ENCODE measurements around the gene PPP2R1A.

PPP2R1A gene

DNA sequence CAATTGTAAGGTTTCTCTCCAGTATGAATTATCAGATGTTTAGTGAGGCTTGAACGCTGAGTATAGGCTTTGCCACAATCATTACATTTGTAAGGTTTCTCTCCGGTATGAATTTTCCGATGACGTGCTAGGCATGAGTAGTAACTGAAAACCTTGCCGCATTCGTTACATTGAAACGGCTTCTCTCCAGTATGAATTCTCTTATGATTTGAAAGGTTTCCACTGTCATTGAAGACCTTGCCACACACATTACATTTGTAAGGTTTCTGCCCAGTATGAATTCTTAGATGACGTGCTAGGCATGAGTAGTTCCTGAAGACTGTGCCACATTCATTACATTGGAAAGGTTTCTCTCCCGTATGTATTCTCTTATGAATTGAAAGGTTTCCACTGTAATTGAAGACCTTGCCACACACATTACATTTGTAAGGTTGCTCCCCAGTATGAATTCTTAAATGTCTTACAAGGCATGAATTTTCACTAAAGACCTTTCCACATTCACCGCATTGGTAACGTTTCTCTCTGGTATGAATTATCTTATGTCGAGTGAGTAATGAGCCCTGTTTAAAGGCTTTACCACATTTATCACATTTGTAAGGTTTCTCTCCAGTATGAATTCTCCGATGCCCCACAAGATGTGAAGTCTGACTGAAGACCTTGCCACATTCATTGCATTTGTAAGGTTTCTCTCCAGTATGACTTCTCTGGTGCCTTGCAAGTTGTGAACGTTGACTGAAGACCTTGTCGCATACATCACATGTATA lies 34.1 kb upstream of the PPP2R1A start:
- H3K4ac ChIP-seq (ENCODE audit: low read depth, low read length), result no peak overlapping the region
- H2AFZ ChIP-seq (ENCODE audit: insufficient read depth, low read length, poor library complexity), result no peak overlapping the region
- H3K4me2 ChIP-seq (ENCODE audit: low read length), result no peak overlapping the region
- no peak overlapping the region for H2BK120ac ChIP-seq (ENCODE audit: insufficient read depth, low read length, poor library complexity)
- no peak overlapping the region for H3K27ac ChIP-seq (ENCODE audit: low read depth, low read length)
- no CpG with 5 or more reads among the region's 15 CpGs for WGBS (ENCODE audit: extremely low coverage, insufficient coverage, insufficient read length)
- no peak overlapping the region for H3K18ac ChIP-seq (ENCODE audit: low read length)
- H4K8ac ChIP-seq (ENCODE audit: low read depth, low read length), result no peak overlapping the region
- no peak overlapping the region for H4K91ac ChIP-seq (ENCODE audit: low read depth, low read length)
- H2BK5ac ChIP-seq (ENCODE audit: low read depth, low read length, poor library complexity), result no peak overlapping the region
- no peak overlapping the region for H2BK12ac ChIP-seq (ENCODE audit: low read length)
- H3K9ac ChIP-seq (ENCODE audit: low read length), result no peak overlapping the region
- H3K4me3 ChIP-seq (ENCODE audit: low read depth, low read length), result no peak overlapping the region
- H3K23ac ChIP-seq (ENCODE audit: low read length), result no peak overlapping the region
- no peak overlapping the region for H4K12ac ChIP-seq (ENCODE audit: low read depth, low read length)
- peaks cover 22 to 33% of the 10 kb centered on the region in 2 experiments for H3K36me3 ChIP-seq (ENCODE audit: control insufficient read depth in 1 of 2, insufficient read depth in 2 of 2, low read length in 2 of 2)
- no peak overlapping the region for H2AK5ac ChIP-seq (ENCODE audit: low read length)
- DNase-seq, result no peak
- no peaks in the 10 kb centered on the region for H3K79me1 ChIP-seq (ENCODE audit: low read length)
- no peaks in the 10 kb centered on the region for H3K27me3 ChIP-seq (ENCODE audit: insufficient read depth, low read length)
- H3K14ac ChIP-seq (ENCODE audit: low read length), result no peak overlapping the region
- peaks cover 8% of the 10 kb centered on the region for H3K9me3 ChIP-seq (ENCODE audit: insufficient read depth, low read depth, low read length)
- no peaks in the 10 kb centered on the region for H3K4me1 ChIP-seq (ENCODE audit: control insufficient read depth in 1 of 2, insufficient read depth in 2 of 2, low read length in 2 of 2)
- H3K79me2 ChIP-seq (ENCODE audit: control insufficient read depth, insufficient read depth, low read length, poor library complexity), result no peaks in the 10 kb centered on the region

DNA sequence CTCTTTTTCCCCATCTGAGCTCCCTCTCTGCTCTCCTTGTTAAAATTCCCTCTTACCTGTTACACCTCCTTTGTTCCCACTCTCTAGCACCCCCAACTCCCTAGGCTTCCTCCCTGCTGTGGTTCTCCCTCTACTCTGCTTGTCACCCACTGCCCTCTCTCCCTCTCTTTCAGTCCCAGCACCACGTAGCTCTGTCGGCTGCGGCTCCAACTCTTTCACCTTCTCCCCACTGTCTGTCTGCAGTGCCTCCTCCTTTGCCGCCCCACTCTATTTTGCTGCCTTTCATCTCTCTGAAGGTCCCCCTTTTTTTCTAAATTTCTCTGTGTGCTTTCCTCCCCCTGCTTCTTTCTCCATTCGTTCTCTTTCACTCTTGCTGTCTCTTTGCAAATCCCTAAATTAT lies 19.5 kb upstream of the PPP2R1A start:
- peak overlapping the region; percentile 60 for H3K4me2 ChIP-seq (ENCODE audit: low read length)
- no peak overlapping the region for H2BK120ac ChIP-seq (ENCODE audit: insufficient read depth, low read length, poor library complexity)
- WGBS (ENCODE audit: extremely low coverage, insufficient coverage, insufficient read length), result no CpG with 5 or more reads among the region's 5 CpGs
- no peak overlapping the region for H3K27ac ChIP-seq (ENCODE audit: low read depth, low read length)
- no peaks in the 10 kb centered on the region for H3K27me3 ChIP-seq (ENCODE audit: insufficient read depth, low read length)
- H4K8ac ChIP-seq (ENCODE audit: low read depth, low read length), result no peak overlapping the region
- no peak overlapping the region for H4K91ac ChIP-seq (ENCODE audit: low read depth, low read length)
- no peak overlapping the region for H3K23ac ChIP-seq (ENCODE audit: low read length)
- H2BK5ac ChIP-seq (ENCODE audit: low read depth, low read length, poor library complexity), result no peak overlapping the region
- H2AFZ ChIP-seq (ENCODE audit: insufficient read depth, low read length, poor library complexity), result no peak overlapping the region
- H3K36me3 ChIP-seq (ENCODE audit: control insufficient read depth in 1 of 2, insufficient read depth in 2 of 2, low read length in 2 of 2), result peaks cover 11 to 13% of the 10 kb centered on the region in 2 experiments
- peak overlapping the region; percentile 61 for H3K9ac ChIP-seq (ENCODE audit: low read length)
- no peak overlapping the region for H2BK12ac ChIP-seq (ENCODE audit: low read length)
- no peak for DNase-seq
- H3K4me1 ChIP-seq (ENCODE audit: control insufficient read depth in 1 of 2, insufficient read depth in 2 of 2, low read length in 2 of 2), result peaks cover 0 to 3% of the 10 kb centered on the region in 2 experiments
- H3K9me3 ChIP-seq (ENCODE audit: insufficient read depth, low read depth, low read length), result no peaks in the 10 kb centered on the region
- H3K79me1 ChIP-seq (ENCODE audit: low read length), result peaks cover 10% of the 10 kb centered on the region
- H2AK5ac ChIP-seq (ENCODE audit: low read length), result no peak overlapping the region
- H4K12ac ChIP-seq (ENCODE audit: low read depth, low read length), result no peak overlapping the region
- H3K4me3 ChIP-seq (ENCODE audit: low read depth, low read length), result peak overlapping the region; percentile 34
- no peak overlapping the region for H3K4ac ChIP-seq (ENCODE audit: low read depth, low read length)
- no peak overlapping the region for H3K14ac ChIP-seq (ENCODE audit: low read length)
- peaks cover 8% of the 10 kb centered on the region for H3K79me2 ChIP-seq (ENCODE audit: control insufficient read depth, insufficient read depth, low read length, poor library complexity)
- H3K18ac ChIP-seq (ENCODE audit: low read length), result no peak overlapping the region

DNA sequence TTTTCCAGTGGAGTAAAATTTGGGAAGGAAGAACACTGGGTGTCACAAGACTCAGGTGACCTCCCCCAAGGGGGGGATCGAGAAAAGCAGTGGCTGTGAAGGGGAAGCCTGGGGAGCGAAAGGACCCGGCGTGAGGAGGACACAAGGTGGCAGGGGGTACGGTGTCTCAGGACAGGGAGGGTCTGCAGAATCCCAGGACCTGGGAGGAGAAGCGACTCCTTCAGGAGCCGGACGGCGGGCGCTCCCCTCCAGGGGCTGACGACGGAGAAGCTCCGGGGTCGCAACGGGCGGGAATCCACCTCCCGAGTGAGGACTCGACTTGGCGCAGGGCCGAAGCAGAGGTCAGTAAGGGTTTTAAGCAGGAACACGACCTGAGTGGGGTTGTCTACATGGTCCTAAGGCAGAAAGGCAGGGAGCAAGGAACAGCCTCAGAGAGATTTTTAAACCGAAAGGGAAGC lies 19.0 kb upstream of the PPP2R1A start:
- WGBS (ENCODE audit: extremely low coverage, insufficient coverage, insufficient read length), result no CpG with 5 or more reads among the region's 22 CpGs
- H3K4me2 ChIP-seq (ENCODE audit: low read length), result peak overlapping the region; percentile 60
- H3K4ac ChIP-seq (ENCODE audit: low read depth, low read length), result peak overlapping the region; percentile 80
- H3K18ac ChIP-seq (ENCODE audit: low read length), result peak overlapping the region; percentile 77
- no peak overlapping the region for H3K23ac ChIP-seq (ENCODE audit: low read length)
- peak overlapping the region; percentile 79 for H3K14ac ChIP-seq (ENCODE audit: low read length)
- peak in 1 of 2 donors; percentile 9 for DNase-seq
- peak overlapping the region; percentile 80 for H4K12ac ChIP-seq (ENCODE audit: low read depth, low read length)
- no peaks in the 10 kb centered on the region for H3K27me3 ChIP-seq (ENCODE audit: insufficient read depth, low read length)
- H3K9me3 ChIP-seq (ENCODE audit: insufficient read depth, low read depth, low read length), result no peaks in the 10 kb centered on the region
- peak overlapping the region; percentile 85 for H4K8ac ChIP-seq (ENCODE audit: low read depth, low read length)
- peaks cover 8% of the 10 kb centered on the region for H3K79me2 ChIP-seq (ENCODE audit: control insufficient read depth, insufficient read depth, low read length, poor library complexity)
- H2BK5ac ChIP-seq (ENCODE audit: low read depth, low read length, poor library complexity), result peak overlapping the region; percentile 83
- H3K79me1 ChIP-seq (ENCODE audit: low read length), result peaks cover 11% of the 10 kb centered on the region
- H3K27ac ChIP-seq (ENCODE audit: low read depth, low read length), result peak overlapping the region; percentile 13
- H3K36me3 ChIP-seq (ENCODE audit: control insufficient read depth in 1 of 2, insufficient read depth in 2 of 2, low read length in 2 of 2), result peaks cover 9 to 10% of the 10 kb centered on the region in 2 experiments
- H3K9ac ChIP-seq (ENCODE audit: low read length), result peak overlapping the region; percentile 79
- H3K4me3 ChIP-seq (ENCODE audit: low read depth, low read length), result peak overlapping the region; percentile 75
- H3K4me1 ChIP-seq (ENCODE audit: control insufficient read depth in 1 of 2, insufficient read depth in 2 of 2, low read length in 2 of 2), result peaks cover under 1 to 5% of the 10 kb centered on the region in 2 experiments
- peak overlapping the region; percentile 10 for H2BK120ac ChIP-seq (ENCODE audit: insufficient read depth, low read length, poor library complexity)
- H2AFZ ChIP-seq (ENCODE audit: insufficient read depth, low read length, poor library complexity), result peak overlapping the region; percentile 68
- H2BK12ac ChIP-seq (ENCODE audit: low read length), result no peak overlapping the region
- no peak overlapping the region for H2AK5ac ChIP-seq (ENCODE audit: low read length)
- peak overlapping the region; percentile 36 for H4K91ac ChIP-seq (ENCODE audit: low read depth, low read length)

DNA sequence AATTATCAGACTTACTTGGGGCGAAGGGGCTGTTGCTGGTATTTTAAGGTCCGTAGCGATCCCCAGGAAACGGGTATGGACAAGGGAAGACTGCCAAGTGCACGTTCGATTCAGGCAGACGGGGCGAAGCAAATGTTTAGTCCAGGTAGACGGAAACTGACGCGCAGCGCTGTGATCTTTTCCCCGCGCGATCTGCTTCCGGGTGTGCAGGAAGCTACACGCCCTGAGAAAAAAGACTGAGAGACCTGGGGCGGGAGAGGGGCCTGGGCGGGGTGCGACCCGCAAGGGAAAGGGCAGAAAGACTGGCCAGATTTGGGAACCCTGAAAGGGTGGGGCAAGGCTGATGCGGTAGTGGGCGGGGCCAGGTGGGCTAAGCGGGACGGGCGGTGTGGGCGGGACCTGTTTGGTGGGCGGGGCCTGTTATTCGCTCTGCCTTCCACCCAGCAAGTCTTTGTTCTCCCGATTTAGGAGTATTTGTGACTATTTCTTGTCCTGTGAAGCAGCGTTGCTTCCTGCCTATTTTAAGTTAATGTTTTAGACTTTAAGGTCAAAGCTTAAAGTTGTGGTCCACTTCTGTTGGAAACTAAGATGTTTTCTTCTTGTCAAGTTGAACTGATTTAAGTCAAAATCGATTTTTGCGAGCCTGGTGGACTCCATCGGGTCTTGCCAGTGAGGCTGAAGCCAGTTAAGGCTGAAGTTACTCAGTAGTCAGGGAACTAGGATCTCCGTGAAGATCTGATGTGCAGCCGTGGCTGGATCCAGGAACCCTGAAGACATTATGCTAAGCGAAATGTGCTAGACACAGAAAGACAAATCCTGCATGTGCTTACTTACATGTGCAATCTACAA lies 18.3 kb upstream of the PPP2R1A start, which contains the start of gene ZNF836:
ZNF836 (minus strand) TSS at position 301 of the 849 bp plus-strand sequence. CDS start 3,549 bp downstream, outside the sequence.
- Histone ChIP-seq H3K18ac (ENCODE audit: low read length) (peak within 1 kb of the TSS; percentile 87), H3K4me1 (ENCODE audit: control insufficient read depth in 1 of 2, insufficient read depth in 2 of 2, low read length in 2 of 2) (peaks cover 5 to 11% of the 10 kb centered on the region in 2 experiments), H3K27ac (ENCODE audit: low read depth, low read length) (peak within 1 kb of the TSS; percentile 13), H3K79me2 (ENCODE audit: control insufficient read depth, insufficient read depth, low read length, poor library complexity) (peaks cover 8% of the 10 kb centered on the region), H3K14ac (ENCODE audit: low read length) (peak within 1 kb of the TSS; percentile 79), H3K4ac (ENCODE audit: low read depth, low read length) (peak within 1 kb of the TSS; percentile 80), H3K4me2 (ENCODE audit: low read length) (peak within 1 kb of the TSS; percentile 60), H4K91ac (ENCODE audit: low read depth, low read length) (peak within 1 kb of the TSS; percentile 72), H3K9me3 (ENCODE audit: insufficient read depth, low read depth, low read length) (no peaks in the 10 kb centered on the region), H3K27me3 (ENCODE audit: insufficient read depth, low read length) (no peaks in the 10 kb centered on the region), H2AK5ac (ENCODE audit: low read length) (no peak within 1 kb of the TSS), H4K12ac (ENCODE audit: low read depth, low read length) (peak within 1 kb of the TSS; percentile 80), H2AFZ (ENCODE audit: insufficient read depth, low read length, poor library complexity) (peak within 1 kb of the TSS; percentile 68), H2BK5ac (ENCODE audit: low read depth, low read length, poor library complexity) (peak within 1 kb of the TSS; percentile 83), H2BK12ac (ENCODE audit: low read length) (no peak within 1 kb of the TSS), H3K4me3 (ENCODE audit: low read depth, low read length) (peak within 1 kb of the TSS; percentile 75), H4K8ac (ENCODE audit: low read depth, low read length) (peak within 1 kb of the TSS; percentile 86), H2BK120ac (ENCODE audit: insufficient read depth, low read length, poor library complexity) (peak within 1 kb of the TSS; percentile 15), H3K23ac (ENCODE audit: low read length) (no peak within 1 kb of the TSS), H3K9ac (ENCODE audit: low read length) (peak within 1 kb of the TSS; percentile 79), H3K36me3 (ENCODE audit: control insufficient read depth in 1 of 2, insufficient read depth in 2 of 2, low read length in 2 of 2) (peaks cover 9 to 10% of the 10 kb centered on the region in 2 experiments), H3K79me1 (ENCODE audit: low read length) (peaks cover 12% of the 10 kb centered on the region)
- WGBS (ENCODE audit: extremely low coverage, insufficient coverage, insufficient read length), result no CpG with 5 or more reads among the region's 37 CpGs
- peak; percentile 71 to 76 for DNase-seq

Data from trophoblast cell (in vitro differentiated cells and primary cell).